Measurements from ENCODE around the gene MS4A15.
"Not testable (repeated sequence)": the region's sequence is repeated elsewhere in the genome, so short reads cannot be mapped to it uniquely, and the experiment has no call there.

The MS4A15 gene

DNA sequence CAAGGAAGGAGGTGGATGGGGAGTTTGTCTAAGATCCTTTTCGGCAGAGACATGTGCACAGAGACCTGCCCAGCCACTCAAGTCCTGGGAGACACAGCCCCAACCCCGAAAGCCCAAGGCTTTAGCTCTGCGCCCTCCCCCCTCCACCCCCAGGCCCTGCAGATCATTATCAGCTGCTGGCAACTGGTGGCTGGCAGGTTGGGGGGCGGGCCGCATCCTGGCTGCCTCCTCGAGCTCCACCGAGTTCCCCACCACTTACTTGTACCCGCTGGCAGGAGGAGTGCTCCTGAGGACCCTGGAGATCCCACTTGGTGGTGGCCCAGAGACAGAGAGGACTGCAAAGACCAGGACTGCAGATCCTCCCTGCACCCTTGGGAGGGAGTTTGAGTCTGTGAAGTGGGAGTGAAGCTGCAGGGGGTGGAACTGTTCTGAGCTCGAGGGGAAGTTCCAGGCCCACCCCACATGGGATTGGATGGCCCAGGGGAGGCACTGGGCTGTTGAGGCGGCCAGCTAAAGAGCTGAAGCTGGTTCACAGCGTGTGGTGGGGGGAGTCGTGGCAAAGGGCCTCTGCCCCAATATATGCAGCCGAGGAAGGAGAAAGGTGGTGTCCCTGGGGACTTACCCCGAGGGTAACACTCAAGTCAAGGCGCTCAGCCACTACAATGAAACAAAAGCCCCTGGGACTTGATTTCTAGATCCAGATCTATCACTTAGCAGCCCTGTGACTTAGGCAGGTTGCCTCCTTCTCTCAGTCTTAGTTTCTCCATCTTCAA, 65.3 kb downstream of the MS4A15 start:
- peak; percentile 45 for DNase-seq (ENCODE audit: low read depth)
- TF ChIP-seq, protein P1, sequence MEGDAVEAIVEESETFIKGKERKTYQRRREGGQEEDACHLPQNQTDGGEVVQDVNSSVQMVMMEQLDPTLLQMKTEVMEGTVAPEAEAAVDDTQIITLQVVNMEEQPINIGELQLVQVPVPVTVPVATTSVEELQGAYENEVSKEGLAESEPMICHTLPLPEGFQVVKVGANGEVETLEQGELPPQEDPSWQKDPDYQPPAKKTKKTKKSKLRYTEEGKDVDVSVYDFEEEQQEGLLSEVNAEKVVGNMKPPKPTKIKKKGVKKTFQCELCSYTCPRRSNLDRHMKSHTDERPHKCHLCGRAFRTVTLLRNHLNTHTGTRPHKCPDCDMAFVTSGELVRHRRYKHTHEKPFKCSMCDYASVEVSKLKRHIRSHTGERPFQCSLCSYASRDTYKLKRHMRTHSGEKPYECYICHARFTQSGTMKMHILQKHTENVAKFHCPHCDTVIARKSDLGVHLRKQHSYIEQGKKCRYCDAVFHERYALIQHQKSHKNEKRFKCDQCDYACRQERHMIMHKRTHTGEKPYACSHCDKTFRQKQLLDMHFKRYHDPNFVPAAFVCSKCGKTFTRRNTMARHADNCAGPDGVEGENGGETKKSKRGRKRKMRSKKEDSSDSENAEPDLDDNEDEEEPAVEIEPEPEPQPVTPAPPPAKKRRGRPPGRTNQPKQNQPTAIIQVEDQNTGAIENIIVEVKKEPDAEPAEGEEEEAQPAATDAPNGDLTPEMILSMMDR (IDR thresholded peaks at IDR 0.05; ENCODE audit: insufficient read depth, low read depth, low read length, missing control alignments) = no peak
- H3K4me3 ChIP-seq (ENCODE audit: low read depth, low read length) = no peak overlapping the region

DNA sequence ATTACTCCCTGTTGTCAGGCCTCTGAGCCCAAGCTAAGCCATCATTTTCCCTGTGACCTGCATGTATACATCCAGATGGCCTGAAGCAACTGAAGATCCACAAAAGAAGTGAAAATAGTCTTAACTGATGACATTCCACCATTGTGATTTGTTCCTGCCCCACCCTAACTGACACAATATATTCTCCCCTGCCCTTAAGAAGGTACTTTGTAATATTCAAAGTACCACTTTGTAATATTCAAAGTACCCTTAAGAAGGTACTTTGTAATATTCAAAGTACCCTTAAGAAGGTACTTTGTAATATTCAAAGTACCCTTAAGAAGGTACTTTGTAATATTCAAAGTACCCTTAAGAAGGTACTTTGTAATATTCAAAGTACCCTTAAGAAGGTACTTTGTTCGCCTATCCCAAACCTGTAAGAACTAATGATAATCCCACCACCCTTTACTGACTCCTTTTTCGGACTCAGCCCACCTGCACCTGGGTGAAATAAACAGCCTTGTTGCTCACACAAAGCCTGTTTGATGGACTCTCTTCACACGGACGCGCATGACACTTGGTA, 67.2 kb downstream of the MS4A15 start:
- not testable (repeated sequence) for DNase-seq (ENCODE audit: low read depth); H3K4me3 ChIP-seq (ENCODE audit: low read depth, low read length)

DNA sequence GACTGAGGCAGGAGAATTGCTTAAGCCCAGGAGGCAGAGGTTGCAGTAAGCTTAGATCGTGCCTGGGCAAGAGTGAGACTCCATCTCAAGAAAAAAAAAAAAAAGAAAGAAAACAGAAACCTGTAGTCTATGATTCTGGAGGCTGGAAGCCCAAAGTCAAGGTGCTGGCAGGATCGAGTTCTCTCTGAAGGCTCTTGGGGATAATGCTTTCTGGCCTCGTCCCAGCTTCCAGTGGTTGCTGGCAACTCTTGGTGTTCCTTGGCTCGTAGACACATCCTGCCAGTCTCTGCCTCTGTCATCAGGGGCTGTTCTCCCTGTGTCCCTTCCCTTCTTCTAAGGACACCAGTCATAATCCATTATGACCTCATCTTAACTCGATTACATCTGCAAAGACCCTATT, 68.5 kb downstream of the MS4A15 start:
- no peak overlapping the region for H3K4me3 ChIP-seq (ENCODE audit: low read depth, low read length)
- TF ChIP-seq, protein P1 (IDR thresholded peaks at IDR 0.05; ENCODE audit: insufficient read depth, low read depth, low read length, missing control alignments) = no peak
- no peak for DNase-seq (ENCODE audit: low read depth)

DNA sequence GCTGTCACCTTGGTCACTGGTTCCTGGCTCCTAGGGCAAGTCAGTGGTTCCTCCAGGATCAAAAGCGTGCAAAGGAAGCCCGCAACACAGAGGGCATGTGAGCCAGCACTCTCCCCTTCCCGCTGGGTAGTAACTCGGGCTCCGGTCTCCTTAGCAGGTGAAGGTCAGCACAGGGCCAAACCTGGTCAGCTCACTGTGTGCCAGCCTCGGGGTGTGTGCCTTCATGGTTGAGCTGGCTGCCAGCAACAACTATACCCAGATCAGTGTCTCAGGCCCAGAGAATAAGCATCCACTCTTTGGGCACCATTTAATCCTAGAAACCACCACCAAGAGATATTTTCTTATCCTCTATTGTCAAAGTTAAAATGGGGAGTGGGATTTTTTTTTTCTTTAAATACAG, 69.1 kb downstream of the MS4A15 start:
- no peak overlapping the region for H3K4me3 ChIP-seq (ENCODE audit: low read depth, low read length)
- TF ChIP-seq, protein P1 (IDR thresholded peaks at IDR 0.05; ENCODE audit: insufficient read depth, low read depth, low read length, missing control alignments) = no peak

More for the DNA sequence above, 69.1 kb downstream of the MS4A15 start:
- DNase-seq (ENCODE audit: low read depth) = no peak

Data from GM12865 (cell line).